Hematopoietic multipotent progenitor cell treated with erythropoietin and hydrocortisone succinate and interleukin-3 and kit ligand, for 15 days (in vitro differentiated cells): ENCODE results near the gene TLR10.
A peak's percentile ranks its signal among the peaks of the same experiment; 100 is the strongest.
"Not testable (repeated sequence)": the region's sequence is repeated elsewhere in the genome, so short reads cannot be mapped to it uniquely, and the experiment has no call there.

Source experiments
- DNase-seq: peaks from one replicate; pipeline ENCODE4 v3.0.0-alpha.2; 2015; ENCODE audit warnings: low spot score

TLR10 gene

DNA sequence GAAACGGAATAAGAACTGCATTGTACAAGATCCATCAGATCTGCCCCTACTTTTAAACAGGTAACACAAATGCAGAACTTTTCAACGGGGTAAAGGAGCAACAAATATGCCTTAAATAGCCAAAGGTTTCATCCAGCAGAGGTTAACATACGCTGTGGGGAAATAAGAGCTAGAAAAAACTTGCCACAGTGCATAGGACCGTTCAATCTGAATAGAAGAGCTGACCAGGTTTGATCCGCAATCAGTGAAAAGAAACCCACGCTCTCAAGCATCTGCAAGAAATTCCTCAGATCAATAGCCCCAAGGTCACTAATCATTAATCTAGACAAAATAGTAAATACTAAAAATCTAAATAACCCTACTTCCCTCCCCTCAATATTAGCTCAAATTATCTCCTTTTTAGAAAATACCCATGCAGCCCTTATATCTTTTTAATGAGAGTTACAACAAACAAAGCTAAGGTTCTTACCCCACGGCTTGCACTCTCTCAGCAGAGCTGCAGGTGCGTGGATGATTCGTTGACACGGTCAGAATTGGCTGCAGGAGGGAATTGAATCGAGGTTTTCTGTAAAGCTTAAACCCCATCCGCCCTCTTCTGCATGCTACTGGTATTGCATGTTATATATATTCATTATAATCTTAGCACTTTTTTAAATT, at the start of gene TLR10:
Gene TLR10 (minus strand): TSS at position 539 of the 657 bp plus-strand sequence. CDS start 7,400 bp downstream, outside the sequence.
- DNase-seq: peak; percentile 46

DNA sequence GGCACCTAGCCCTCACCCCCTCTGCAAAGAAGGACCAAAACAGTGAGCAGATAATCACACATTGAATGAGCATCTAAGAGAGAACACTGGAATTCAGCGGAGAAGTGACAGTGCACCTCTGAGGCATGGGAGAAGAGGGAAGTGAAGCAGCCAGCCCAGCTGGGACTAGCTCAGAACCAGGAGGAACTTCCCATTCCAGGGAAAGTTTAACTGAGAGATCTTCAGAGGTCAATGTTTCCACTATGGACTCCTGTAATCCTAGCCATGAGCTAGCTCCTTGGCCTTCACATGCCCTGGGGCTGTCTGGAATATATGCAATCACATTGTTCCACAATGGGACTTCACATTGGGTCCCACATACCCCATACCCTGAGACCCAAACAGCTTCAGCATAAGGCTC, 49.4 kb upstream of the TLR10 start:
- no peak for DNase-seq

DNA sequence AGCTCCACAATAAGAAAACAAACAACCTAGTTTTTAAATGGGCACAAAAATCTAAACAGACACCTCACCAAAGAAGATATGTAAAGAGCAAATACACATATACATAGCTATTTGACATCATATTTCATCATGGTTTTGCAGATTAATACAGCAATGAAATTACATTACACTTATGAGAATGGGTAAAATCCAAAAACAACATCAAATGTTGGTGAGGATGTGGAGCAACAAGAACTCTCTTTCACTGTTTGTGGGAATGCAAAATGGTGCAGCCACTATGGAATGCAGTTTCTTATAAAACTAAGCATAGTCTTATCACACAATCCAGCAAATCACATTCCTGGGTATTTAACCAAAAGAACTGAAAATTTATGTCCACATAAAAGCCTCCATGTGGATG, 48.9 kb upstream of the TLR10 start:
- no peak for DNase-seq

DNA sequence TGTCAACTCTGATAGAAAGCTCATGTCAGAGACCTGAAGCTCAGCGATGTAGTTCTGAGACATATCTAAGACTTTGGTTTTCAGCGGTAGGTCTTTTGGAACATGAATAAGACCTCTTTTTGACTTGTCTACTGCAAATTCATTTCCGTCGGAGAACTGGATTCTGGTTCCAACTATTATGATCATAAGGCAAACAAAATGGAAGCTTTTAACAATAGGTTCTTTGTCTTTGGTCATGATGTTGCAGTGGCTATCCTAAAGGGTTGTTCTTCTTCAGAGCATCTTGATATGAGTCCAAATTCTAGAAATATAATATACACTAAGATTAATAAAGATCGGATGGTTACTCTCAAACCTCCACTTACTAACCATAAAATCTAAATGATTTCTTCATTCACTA, 46.4 kb upstream of the TLR10 start:
- no peak for DNase-seq

- DNase-seq: no peak
These were observed 41.0 kb upstream of the TLR10 start for GRCh38 chr4:38823766-38824165.

GRCh38 chr4:38822748-38823303, 40.0 kb upstream of the TLR10 start:
- DNase-seq: no peak

GRCh38 chr4:38821739-38822138, 38.9 kb upstream of the TLR10 start:
- DNase-seq: no peak

GRCh38 chr4:38820329-38821061, 37.7 kb upstream of the TLR10 start:
- no peak for DNase-seq

DNA sequence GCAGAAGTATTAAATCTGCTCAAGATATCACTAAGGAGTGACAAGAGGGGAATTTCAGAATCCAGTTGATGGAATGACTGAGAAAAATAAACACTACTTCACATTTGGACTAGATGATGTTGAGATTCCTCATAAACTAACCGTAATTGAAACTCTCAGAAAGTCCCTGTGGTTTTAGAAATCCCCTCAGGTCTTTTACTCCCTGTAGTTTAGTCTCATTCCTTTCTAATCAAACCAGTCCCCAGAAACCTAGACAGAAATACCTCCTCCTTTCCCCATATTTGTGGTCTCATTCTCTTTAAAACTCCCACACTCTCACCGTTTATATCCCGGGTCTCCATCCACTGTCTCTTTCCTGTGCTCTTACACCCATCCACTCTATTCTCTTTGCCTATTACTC, 36.8 kb upstream of the TLR10 start:
- DNase-seq: no peak

DNA sequence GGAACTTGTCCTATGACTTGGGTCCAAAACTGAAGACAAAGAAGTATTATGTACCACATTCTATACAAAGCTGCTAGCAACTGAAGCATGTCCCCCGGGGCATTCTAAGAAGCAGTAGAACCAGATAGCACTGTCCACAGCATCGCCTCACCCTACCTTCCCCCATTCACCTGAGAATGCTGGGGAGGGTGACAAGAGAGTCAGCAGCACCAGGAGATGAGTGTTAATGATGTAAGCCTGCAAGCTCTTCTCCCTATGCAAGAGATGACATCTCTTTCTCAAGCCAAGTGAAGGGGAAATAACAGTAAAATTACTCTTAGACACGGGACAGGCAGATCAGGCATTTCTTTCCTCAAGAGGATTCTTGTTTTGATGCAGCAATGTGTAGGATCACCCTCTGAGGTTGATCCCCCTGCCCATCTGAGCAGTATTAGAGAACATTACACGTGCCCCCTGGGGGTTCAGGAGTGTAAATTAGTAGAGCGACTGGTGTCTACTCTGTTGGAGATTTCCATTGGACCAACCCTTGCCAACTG, 35.7 kb upstream of the TLR10 start:
- DNase-seq: no peak

GRCh38 chr4:38815885-38816782, 33.3 kb upstream of the TLR10 start:
- DNase-seq: no peak

- DNase-seq: no peak
These were observed 31.6 kb upstream of the TLR10 start for GRCh38 chr4:38814386-38814785.

DNA sequence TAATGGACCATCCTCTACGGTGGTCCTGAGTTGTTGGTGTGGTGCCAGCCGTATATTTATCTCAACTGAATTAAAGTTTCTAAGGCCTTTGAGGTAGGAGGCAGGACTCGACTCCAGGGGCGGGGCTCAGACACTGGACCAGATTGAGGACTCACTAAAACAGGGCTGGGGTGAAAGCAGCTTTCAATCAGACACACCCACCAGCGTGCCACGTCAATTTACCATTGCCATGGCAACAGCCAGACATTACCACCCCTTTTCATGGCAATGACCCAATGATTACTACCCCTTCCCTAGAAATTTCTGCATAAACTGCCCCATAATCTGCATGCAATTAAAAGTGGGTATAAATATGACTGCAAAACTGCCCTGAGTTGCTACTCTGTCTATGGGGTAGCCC, 28.5 kb upstream of the TLR10 start:
- no peak for DNase-seq

DNA sequence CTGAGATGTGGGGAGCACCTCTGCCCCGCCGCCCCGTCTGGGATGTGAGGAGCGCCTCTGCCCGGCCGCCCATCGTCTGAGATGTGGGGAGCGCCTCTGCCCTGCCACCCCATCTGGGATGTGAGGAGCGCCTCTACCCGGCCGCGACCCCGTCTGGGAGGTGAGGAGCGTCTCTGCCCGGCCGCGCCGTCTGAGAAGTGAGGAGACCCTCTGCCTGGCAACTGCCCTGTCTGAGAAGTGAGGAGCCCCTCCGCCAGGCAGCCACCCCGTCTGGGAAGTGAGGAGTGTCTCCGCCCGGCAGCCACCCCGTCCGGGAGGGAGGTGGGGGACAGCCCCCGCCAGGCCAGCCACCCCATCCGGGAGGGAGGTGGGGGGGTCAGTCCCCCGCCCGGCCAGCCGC, 24.7 kb upstream of the TLR10 start:
- DNase-seq: not testable (repeated sequence)

- not testable (repeated sequence) for DNase-seq
These were observed 23.5 kb upstream of the TLR10 start for GRCh38 chr4:38806251-38806650.

DNA sequence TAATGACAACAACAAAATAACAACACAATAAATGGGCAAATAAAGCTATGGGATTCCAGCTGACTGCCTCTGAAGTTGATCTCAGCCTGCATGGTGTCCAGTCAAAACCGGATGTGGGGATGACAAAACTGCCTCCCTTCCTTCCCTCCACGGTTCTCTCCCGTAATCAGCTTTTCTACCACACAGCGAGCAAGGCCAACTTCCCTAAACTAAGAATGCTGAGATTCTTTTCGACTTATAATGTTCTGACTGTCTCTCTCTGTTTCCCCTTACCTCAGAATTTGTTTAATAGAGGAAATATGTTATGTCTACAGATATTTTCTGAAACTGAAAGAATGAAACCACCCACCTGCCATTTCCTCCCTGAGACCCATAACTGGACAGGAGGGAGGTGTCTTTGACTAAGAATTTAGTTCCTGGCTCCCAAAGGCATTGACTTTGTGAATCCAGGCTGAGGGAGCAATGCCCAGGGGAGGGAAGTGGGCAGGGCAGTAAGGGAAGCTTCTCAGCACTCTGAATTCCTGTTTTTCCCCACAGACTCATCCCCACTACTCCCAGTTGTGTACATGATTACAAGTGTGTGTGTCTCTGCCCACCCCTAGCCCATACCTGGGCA, 22.8 kb upstream of the TLR10 start:
- no peak for DNase-seq

DNA sequence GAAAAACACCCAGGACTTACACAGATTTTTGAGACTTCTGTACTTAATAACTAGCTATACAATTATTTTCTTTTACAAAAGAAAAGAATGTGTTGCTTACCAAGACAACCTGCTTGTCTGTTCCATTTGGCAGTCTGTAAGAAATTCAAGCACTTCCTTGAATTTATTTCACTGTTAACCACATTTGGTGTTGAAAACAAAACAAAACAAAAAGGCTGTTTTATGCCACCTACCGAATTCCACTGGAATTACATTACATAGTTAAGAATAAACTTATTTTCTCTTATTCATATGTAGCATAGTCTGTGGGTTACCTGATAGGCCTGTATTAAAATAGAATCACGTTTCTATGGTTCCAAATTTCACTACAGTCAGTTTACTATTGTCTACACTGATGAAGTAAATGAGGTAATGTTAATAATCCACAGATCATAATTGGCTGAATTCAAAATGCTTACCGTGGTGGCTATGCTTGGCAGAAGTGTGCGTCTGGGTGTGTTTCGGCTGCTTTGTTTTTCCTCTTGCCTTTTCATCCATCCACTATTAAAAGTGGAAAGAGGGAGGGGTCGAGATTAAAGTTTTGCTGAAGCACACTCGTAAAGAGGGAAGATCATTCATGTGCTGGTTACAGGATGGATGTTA, 22.0 kb upstream of the TLR10 start, which contains the start of gene TLR1:
Gene TLR1 (minus strand): TSS at position 138 of the 642 bp plus-strand sequence. CDS start 5,960 bp downstream, outside the sequence.
- DNase-seq: peak; percentile 45

DNA sequence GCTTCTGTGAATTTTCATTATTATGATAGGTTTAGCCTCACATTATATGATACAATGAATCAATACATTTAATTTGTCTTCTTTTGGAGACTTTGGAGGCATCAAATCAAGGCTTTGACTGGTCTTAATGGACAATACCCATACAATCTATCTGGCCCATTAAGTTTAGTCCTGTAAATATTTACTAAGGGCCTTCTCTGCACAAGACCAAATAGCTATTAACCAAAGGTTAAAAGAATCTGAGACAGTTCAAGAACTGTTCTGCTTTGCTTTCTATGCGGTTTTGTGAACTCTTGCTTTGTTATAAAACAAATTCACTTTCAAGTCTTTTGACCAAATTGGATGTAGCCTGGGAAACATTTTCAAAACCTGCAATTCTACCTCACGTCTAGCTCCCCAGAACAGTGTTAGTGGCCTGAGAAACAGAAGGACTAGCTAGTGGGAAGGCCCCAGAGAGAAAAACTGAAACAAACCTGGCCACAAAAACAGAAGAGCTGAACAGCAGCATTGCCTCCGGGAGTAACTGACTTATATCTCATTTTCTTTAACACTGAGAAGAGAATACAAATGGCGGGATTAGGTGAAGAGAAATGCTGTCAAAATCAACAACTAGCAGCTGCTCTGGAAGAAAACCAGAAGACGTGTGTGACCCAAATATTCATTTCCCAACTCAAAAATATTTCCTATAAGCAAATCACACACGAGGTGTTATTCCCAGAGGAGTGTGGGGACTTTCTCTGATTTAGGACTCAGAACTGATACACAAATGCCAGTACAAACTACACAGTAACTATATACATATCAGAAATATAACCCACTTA, 21.3 kb upstream of the TLR10 start:
- DNase-seq: no peak

- no peak for DNase-seq
These were observed 20.0 kb upstream of the TLR10 start for GRCh38 chr4:38802561-38803355.
